Progenitor cell of endocrine pancreas (in vitro differentiated cells): ENCODE data around the gene STRA8. TPM values are rescaled to one million over a fixed set of nuclear protein-coding genes. Genes with fewer than 3 reads are reported as not detected.

ENCODE experiments used
- DNase-seq: peaks from one replicate; pipeline ENCODE4 v3.0.0; 2021; ENCODE audit warnings: low spot score; ENCODE audit not compliant: unreplicated experiment
- H3K27ac Mint-ChIP-seq: 2 replicates; pipeline ENCODE4 v1.8.0; 2021; ENCODE audit warnings: mild to moderate bottlenecking, moderate library complexity, mixed read lengths
- H3K27me3 Mint-ChIP-seq: 2 replicates; pipeline ENCODE4 v1.8.0; 2021; ENCODE audit warnings: mixed read lengths
- H3K36me3 Mint-ChIP-seq: 2 replicates; pipeline ENCODE4 v1.8.0; 2022; ENCODE audit warnings: mixed read lengths; ENCODE audit not compliant: insufficient read depth
- H3K4me1 Mint-ChIP-seq: 2 replicates; pipeline ENCODE4 v1.8.0; 2021; ENCODE audit warnings: low read depth, mixed read lengths
- H3K4me3 Mint-ChIP-seq: 2 replicates; pipeline ENCODE4 v1.8.0; 2021; ENCODE audit warnings: low read depth, mild to moderate bottlenecking, moderate library complexity, mixed read lengths
- H3K9me3 Mint-ChIP-seq: 2 replicates; pipeline ENCODE4 v1.8.0; 2021; ENCODE audit warnings: low read depth, mixed read lengths
- total RNA-seq: library from RNA; stranded (reverse); gene quantifications from 2 replicates; pipeline ENCODE4 v1.2.1, GENCODE V29; 2021
- TF ChIP-seq, protein P1 (sequence below): fragments of 200-600 bp; sonication (generic); IDR thresholded peaks from one replicate; pipeline ENCODE4 v1.5.0; 2021; ENCODE audit warnings: antibody characterized with exemption, mild to moderate bottlenecking; ENCODE audit not compliant: unreplicated experiment

Gene STRA8
- total RNA-seq, 1 donor from 2014 or later, result not detected

DNA sequence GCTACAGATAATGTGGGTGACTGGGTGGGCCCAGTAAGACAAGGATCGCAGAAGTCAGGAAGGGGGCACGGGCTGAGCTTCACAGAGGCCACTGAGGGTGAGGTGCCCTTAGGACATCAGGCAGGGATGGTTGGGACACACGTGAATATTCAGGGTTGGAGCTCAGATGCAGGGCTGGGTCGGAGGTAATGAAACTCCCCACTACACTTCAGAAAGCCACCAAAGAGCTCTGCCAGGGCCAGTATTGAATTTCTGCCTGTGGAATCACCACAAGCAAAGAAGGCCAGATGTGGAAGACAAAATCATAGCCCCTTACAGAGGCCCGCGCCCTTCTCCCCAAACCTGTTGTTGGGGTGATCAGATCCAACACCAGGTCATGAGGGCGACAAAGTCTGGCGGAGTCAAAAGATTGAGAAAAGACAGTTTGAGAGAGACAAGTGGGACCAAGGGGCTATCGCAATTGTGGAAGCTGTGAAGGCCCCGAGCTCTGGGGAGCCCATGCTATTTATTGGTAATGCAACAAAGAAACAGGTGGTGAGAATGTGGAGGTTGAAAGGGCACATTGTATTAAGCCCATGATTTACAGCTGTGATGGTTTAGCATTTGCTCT lies 42.4 kb downstream of the STRA8 start:
- DNase-seq, result no peak

DNA sequence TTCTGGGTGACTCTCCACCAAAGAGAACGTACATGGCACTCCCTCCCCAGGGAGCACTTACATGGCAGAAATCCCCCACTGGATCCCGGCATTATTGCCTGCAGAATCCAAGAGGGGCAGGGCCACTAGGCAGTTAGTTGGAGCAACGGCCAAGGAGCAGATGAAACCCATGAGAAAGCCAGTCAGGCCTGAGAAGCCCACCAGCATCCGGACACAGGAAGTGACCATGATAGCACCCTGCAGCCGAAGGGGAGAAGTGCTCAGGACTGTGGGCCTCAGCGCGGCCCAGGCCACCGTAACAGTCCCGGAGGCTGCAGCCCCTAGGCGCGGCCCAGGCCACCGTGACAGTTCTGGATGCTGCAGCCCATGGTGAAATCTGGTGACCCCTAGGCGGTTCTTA lies 43.5 kb downstream of the STRA8 start:
- H3K9me3 Mint-ChIP-seq, result peaks cover 8% of the 10 kb centered on the region
- no peak overlapping the region for H3K27ac Mint-ChIP-seq
- no peaks in the 10 kb centered on the region for H3K4me1 Mint-ChIP-seq
- no peak overlapping the region for H3K4me3 Mint-ChIP-seq
- H3K27me3 Mint-ChIP-seq, result peaks cover 6% of the 10 kb centered on the region
- DNase-seq, result no peak
- no peaks in the 10 kb centered on the region for H3K36me3 Mint-ChIP-seq
- TF ChIP-seq, protein P1, sequence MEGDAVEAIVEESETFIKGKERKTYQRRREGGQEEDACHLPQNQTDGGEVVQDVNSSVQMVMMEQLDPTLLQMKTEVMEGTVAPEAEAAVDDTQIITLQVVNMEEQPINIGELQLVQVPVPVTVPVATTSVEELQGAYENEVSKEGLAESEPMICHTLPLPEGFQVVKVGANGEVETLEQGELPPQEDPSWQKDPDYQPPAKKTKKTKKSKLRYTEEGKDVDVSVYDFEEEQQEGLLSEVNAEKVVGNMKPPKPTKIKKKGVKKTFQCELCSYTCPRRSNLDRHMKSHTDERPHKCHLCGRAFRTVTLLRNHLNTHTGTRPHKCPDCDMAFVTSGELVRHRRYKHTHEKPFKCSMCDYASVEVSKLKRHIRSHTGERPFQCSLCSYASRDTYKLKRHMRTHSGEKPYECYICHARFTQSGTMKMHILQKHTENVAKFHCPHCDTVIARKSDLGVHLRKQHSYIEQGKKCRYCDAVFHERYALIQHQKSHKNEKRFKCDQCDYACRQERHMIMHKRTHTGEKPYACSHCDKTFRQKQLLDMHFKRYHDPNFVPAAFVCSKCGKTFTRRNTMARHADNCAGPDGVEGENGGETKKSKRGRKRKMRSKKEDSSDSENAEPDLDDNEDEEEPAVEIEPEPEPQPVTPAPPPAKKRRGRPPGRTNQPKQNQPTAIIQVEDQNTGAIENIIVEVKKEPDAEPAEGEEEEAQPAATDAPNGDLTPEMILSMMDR, result no peak

More for the DNA sequence above, 42.4 kb downstream of the STRA8 start:
- Mint-ChIP-seq H3K4me3 (no peak overlapping the region), H3K36me3 (no peaks in the 10 kb centered on the region), H3K4me1 (no peaks in the 10 kb centered on the region), H3K27ac (no peak overlapping the region), H3K9me3 (peaks cover 8% of the 10 kb centered on the region), H3K27me3 (peaks cover 8% of the 10 kb centered on the region)
- TF ChIP-seq, protein P1, result no peak

DNA sequence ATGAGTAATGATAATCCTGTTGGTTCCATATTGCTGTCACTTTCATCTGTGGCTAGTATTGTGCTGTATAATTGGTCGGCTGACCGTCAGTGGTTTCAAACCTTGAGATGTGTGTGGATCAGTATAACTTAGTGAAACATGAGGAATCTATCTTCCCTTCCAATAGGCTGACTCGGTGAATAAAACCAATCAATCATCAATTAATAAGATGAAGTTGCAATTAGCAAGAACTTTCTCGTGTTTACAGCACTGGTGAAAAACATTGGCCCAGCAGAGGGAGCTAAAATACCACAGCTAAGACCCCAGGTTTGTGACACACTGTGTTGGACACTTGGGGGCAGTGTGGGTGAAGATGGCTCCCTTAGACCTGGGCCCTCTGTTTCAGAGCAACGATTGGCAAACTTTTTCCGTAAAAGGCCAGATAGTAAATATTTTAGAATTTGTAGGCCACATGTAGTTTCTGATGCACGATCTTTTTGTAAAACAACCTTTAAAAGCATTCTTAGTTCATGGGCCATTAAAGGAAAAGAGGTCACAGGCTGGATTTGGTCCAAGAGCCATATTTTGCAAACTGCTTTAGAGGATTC lies 47.8 kb downstream of the STRA8 start:
- DNase-seq, result peak; percentile 69
- Mint-ChIP-seq H3K4me1 (no peaks in the 10 kb centered on the region), H3K4me3 (no peak overlapping the region), H3K9me3 (no peaks in the 10 kb centered on the region), H3K36me3 (no peaks in the 10 kb centered on the region), H3K27ac (no peak overlapping the region), H3K27me3 (peaks cover 6% of the 10 kb centered on the region)
- TF ChIP-seq, protein P1, result peak; percentile 100

DNA sequence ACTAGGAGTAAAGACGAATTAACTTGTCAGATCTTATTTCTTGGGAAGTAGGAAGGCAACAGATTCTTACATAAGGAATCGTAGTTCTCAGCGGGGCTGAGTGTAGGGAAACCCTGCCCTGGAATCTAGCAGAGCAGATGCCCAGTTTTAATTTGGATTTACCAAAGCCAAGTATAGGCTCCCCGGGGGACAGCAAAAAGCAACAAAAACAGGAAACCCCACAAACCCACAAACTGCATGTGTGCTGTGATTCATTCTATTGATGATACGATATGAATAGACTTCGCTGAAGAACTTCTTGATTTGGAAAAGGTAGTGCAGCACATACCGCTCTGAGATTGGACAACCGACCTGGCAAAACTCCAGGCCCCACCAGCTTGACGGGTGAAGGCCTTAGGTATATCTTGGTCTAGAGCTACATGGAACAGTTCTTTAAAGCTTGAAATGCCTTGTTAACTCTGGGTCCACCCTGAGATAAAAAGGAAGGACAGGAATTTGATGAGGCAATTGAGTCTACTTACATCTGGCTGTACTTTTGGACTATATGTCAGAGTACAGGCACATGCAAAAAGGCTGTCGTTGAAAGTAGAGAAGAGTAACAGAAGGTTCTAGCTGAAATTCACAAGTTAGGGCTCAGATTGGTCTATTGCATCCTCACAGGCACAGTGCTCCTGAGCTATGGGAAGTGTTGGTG lies 49.1 kb downstream of the STRA8 start:
- H3K9me3 Mint-ChIP-seq, result no peaks in the 10 kb centered on the region
- no peak for DNase-seq
- peaks cover 6% of the 10 kb centered on the region for H3K27me3 Mint-ChIP-seq
- H3K4me1 Mint-ChIP-seq, result no peaks in the 10 kb centered on the region
- TF ChIP-seq, protein P1, result no peak
- no peaks in the 10 kb centered on the region for H3K36me3 Mint-ChIP-seq
- H3K4me3 Mint-ChIP-seq, result no peak overlapping the region
- no peak overlapping the region for H3K27ac Mint-ChIP-seq

DNA sequence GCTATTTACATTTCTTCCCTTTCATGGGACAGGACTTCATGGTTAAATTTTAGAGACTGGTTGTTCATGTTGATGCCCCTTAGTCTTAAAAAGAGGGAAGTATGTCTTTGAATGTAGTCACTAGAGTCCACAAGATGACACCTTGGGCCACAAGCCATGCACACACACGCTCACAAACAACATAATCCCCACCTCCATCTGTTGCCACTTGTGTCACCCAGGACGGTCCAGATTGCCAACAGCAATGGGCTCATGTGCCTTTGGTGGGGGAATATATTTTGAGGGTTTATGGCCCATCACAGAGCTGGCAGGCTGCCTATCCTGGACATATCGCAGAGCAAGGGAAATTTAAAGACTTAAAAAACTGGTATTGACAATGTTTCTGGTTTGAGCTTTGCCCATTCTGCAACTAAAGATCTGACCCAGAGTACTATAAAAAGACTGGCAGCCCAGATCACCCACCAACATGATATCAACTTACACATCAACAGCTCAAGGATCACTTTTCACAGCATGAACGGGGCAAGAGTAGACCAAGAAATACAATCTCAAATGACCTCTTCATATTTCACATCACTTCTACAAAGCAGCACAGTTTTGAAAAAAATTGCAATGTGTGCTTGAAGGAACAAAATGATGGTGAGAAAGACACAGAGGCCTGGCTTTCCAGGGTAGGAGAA lies 50.5 kb downstream of the STRA8 start:
- H3K27me3 Mint-ChIP-seq, result peaks cover 4% of the 10 kb centered on the region
- H3K4me3 Mint-ChIP-seq, result no peak overlapping the region

More for the DNA sequence above, 50.5 kb downstream of the STRA8 start:
- Mint-ChIP-seq H3K4me1 (no peaks in the 10 kb centered on the region), H3K27ac (no peak overlapping the region), H3K36me3 (no peaks in the 10 kb centered on the region), H3K9me3 (no peaks in the 10 kb centered on the region)
- TF ChIP-seq, protein P1, result no peak
- no peak for DNase-seq
